GM19452 (cell line): Measurements from ENCODE around the gene GPC3.

Experiments
- ATAC-seq: cut with Tn5 transposase; IDR thresholded peaks from one replicate; pipeline ENCODE4 v1.9.1; 2021; ENCODE audit not compliant: unreplicated experiment

Gene GPC3

DNA sequence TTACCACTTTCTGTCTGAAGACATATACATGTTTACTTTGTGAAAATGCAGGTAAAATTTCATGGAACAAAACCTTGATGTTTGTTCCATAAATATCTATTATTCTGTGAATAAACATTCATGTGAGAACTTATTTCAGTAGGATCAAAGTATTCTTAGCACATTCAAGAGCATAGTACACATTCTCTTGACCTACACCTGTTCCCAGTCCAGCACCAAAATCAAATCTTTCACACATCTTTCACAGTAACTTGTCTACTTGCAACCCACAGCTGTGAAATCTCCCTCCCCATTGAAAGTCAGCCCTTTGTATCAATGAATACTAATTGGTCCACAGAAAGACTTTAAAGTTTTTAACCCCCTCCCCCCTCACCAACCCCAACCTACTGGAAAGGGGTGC lies 283.2 kb downstream of the GPC3 start:
- no peak for ATAC-seq

GRCh38 chrX:133699023-133699728 lies 286.2 kb downstream of the GPC3 start:
- ATAC-seq: no peak

- ATAC-seq: no peak
Measured at GRCh38 chrX:133698298-133698697, 287.1 kb downstream of the GPC3 start.

DNA sequence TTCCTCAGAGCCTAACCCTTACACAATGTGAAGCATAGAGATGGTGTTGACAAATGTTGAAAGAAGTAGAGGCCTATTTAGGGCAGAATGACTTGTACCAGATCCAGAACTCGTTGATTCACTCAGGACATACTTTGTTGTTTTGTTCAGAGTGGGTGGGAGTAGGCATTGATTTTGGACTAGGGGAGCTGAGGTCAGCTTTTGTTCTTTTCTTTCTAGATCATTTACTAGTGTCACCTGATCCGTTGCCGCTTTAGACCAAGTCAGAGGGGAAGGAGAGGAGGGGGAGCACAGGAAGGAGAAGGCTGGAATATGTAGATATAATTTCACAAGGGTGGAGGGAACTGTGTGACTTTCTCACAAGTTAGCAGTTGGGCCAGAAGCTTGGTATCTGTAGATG lies 287.7 kb downstream of the GPC3 start:
- ATAC-seq: no peak

- no peak for ATAC-seq
Measured at GRCh38 chrX:133689997-133690599, 295.3 kb downstream of the GPC3 start.

DNA sequence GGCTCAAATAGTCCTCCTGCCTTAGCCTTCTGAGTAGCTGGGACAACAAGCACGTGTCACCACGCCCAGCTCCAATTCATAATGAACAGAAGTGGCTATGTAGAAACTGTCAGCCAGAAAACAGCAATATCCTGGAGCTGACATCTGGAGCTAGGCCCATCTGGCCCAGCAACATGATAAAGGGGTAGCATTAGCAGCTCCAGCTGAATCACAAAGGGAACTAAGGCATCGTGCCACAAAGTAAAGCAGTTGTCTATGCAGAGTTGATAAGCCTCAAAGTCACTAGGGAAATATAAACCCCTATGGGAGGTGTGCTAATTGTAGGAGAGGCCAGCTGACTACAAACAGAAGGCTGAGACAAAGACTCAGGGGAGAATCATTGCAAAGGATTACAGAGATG lies 299.6 kb downstream of the GPC3 start:
- no peak for ATAC-seq

DNA sequence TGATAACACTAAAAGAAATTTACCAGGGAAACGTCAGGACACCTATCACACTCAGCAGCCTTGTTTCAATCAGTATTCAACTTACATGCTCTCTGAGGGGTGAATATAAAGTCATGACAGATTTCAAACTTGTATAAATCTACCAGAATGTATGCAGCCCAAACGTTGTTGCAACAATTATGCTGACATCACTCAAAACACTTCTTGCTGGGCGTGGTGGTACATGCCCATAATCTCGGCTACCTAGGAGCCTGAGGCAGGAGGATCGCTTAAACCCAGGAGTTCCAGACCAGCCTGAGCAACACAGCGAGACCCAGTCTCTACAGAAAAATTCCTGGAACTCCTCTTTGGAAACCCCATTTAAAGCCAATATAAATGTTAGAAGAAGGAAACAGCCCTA lies 303.5 kb downstream of the GPC3 start:
- no peak for ATAC-seq

DNA sequence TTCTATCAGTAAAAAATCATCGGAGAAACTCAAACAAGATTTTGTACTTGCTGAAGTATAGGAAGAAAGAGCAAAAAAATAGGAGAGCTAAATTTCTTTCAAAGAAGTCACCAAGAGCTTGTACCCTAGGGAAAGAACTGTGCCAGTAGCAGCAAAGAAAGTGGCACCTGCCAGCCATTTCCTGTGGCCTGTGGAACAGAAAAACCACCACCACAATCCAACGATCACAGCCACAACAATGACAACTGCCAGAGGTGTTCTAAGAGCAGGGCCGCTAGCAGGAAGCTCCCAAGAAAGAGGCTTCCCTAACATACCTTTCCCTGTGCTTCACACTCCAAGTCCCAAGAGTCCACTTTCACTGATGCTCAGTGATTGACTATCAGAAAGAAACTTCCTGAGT lies 304.0 kb downstream of the GPC3 start:
- no peak for ATAC-seq

- ATAC-seq: no peak
Measured at GRCh38 chrX:133677123-133678063, 308.0 kb downstream of the GPC3 start.

GRCh38 chrX:133676344-133677122 lies 308.9 kb downstream of the GPC3 start:
- ATAC-seq: no peak

DNA sequence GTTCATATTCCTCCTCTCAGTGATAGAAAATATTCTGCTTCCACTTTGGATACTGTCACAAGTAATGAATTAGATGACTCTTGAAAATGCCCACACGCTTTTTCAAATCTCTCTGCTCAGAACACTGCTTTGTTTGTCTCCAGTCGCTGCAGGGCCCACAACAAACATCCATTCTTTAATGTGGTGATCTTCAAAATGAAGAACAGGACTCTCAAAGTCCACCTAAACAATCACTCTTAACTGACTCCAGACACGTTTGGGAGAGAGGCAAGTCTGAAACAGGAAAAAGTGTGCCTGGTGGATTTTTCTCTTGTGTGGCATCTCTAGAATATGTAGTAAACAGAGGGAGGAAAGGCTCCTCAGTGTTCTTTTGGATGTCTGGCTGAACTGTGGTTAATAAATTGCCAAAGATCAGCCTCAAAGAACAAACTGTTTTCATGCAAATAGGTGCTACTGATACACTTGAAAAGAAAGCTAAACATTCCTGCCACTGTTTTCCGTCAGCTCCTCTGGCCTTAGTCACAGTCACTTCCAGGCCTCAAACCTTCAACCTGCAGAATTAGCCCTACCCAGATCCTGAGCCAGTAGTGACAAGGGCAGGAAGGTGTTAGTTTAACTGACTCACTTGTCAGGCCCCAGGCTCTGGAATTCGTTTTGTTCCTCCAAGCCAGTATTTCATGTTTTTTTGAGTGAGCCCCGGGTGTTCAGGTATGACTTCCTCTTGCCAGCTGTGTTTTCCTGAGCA lies 310.5 kb downstream of the GPC3 start:
- no peak for ATAC-seq

- ATAC-seq: no peak
Measured at GRCh38 chrX:133670383-133670782, 315.0 kb downstream of the GPC3 start.

GRCh38 chrX:133669214-133669613 lies 316.2 kb downstream of the GPC3 start:
- no peak for ATAC-seq

DNA sequence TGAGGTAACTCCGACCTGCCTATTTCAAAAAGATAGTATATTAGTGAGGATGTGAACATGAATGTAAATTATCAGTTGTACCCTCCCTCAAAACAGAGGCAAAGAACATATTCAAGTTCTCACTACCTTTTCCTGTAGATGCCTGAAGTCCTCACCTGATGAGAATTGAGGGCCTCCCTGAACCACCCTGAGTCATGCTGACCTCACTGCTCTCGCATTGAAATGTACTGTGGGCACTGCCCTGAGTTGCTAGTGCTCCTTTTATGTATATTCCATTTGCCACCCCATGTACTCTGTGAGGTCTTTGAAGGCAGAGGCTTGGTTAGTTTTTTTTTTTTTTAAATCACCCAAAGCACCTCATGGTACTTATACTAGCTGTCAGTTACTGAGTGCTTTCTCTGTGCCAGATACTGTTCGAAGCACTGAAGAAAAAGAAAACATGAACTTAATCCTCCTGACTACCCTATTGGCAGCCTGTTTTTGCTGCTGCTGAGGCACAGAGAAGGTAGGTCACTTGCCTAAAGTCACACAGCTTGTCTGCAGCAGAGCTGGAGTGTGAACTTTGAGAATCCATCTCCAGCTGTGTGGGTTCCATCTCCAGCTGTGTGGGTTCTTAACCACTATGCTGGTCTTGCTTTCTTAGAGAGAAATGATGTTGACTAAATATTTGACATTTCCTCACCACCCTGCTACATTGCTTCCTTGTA lies 317.0 kb downstream of the GPC3 start:
- no peak for ATAC-seq

DNA sequence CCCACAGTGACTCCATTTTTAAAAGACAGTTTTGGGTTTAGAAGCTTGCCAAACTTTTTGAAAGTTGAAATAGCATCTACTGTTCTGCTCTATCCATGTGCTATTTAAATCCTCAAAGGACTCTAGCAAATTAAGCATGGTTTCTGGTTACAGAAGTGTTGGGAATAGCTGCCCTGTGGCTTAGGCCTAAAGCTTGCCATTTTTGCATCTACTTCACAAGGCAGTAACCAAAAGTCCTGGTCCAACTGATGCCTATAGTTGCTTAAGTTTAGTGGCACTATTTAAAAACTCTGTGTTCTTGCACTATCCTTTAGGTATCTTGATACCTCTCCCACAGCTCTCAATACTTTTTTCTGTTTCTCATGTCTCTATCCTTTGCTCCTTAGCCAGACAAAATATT lies 319.1 kb downstream of the GPC3 start:
- ATAC-seq: no peak

GRCh38 chrX:133661962-133662839 lies 323.2 kb downstream of the GPC3 start:
- no peak for ATAC-seq

DNA sequence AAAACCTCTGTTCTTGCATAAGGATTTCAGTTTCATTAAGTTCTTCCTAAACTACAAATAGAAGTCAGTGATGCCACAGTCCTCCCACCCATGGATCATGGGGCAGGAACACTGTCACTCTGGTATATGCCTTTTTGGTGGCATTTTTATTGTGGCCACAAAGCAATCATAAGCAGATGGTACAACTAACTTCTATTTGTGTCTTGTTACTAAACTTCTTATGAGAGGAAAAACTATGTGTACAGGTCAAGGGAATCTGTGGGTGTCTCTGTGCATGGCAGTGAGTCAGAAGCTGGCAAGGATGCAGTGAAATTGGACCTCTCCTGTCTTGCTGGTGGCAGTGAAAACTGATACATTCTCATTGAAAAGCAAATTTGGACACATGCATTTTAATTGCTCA lies 325.1 kb downstream of the GPC3 start:
- no peak for ATAC-seq

- no peak for ATAC-seq
Measured at GRCh38 chrX:133658293-133658911, 327.0 kb downstream of the GPC3 start.
